Measurements from ENCODE around the gene STARD7.

STARD7 gene

DNA sequence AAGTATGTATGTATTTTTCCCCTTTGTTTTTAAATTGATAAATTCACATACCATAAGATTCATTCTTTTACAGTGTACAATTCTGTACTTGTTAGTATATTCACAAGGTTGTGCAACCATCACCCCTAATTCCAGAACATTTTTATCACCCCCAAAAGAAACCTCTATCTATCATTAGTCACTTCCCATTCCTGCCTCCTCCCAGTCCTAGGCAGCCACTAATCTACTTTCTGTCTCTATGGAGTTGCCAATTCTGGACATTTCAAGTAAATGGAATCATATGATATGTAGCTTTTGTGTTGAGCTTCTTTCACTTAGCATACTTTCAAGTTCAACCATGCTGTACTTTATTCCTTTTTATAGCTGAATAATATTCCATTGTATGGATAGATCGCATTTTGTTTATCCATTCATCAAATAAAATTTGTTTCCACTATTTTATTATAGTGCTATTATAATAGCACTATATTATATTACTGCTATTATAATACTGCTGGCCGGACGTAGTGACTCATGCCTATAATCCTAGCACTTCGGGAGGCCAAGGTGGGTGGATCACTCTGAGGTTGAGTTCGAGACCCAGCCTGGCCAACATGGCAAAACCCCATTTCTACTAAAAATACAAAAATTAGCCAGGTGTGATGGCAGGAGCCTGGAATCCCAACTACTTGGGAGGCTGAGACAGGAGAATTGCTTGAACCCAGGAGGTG is 10.9 kb downstream of the STARD7 start:
- no peak for DNase-seq (ENCODE audit: low read depth)

GRCh38 chr2:96195410-96196066 is 13.1 kb downstream of the STARD7 start:
- DNase-seq (ENCODE audit: low read depth) = no peak

DNA sequence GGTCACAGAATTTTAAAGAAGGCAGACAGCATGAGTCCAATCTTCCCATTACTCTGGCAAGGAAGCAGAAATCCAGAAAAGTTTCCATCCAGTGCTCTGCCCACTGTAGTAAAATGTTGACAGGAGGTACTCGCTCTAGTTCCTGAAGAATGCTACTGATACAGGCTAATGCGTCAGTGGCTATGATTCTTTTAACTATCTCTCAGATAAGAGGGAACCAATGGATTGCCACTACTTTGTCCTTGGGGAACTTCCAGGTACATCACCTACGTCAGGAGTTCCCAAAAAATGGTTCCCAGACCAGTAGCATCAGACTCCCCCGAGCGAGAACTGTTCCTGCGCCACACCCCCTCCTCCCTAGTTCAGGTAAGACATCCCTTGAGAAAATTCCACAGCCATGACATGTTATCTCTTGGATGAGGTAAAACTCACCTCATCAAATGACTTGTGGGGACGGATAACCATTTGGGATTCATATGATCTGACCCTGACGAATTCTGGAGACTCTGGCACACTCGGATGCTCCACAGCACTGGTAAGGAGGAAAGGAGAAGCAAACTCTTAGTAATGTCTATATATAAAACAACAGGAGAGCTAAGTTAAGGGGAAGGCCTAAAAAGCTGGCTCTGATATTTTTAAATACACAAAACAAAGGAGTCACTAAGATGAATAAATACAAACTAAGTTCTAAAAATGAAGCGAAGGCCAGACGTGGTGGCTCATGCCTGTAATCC is 16.5 kb downstream of the STARD7 start:
- no peak for DNase-seq (ENCODE audit: low read depth)

- DNase-seq (ENCODE audit: low read depth) = no peak
Observed at GRCh38 chr2:96188821-96189526, 19.7 kb downstream of the STARD7 start.

DNA sequence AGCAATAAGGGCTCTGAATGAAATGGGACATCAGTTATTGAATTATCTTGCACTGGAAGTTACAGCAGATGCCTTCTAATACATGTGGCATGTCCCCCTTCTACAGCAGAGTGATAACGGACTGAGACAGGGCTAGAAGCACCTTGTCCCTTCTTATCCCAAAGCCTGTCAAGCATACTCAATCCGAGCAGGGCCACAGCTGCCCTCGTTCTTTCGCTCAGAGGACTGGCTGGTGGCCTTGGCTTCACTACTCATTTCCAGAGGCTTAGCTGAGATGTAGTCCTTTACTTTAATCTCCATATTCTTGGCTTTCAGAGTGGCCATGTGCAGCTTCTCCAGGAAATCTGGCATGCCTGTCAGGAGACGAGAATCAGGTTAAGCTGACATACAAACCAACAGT is 22.1 kb downstream of the STARD7 start:
- no peak for DNase-seq (ENCODE audit: low read depth)

DNA sequence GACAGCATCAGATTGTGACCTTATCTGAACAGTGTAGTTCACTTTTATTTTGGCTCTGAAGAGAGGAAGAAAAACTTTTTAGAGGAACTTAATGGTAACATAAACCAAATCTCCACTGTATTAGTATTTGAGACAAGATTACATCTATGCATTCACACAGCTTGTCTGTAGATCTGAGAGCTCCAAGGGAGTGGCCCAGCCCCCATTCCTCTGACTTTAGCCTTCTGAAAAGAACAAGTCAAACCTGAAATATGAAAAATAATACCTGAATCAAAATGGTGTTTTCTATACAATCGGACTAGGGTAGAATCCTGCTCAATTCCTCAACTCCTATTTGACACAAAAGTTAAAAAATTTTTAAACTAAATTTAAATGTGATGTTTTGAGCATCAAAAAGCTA is 23.1 kb downstream of the STARD7 start:
- DNase-seq (ENCODE audit: low read depth) = no peak

GRCh38 chr2:96184989-96185388 is 23.6 kb downstream of the STARD7 start:
- DNase-seq (ENCODE audit: low read depth) = no peak

- DNase-seq (ENCODE audit: low read depth) = no peak
Observed at GRCh38 chr2:96184188-96184587, 24.4 kb downstream of the STARD7 start.

- no peak for DNase-seq (ENCODE audit: low read depth)
Observed at GRCh38 chr2:96181529-96181928, 27.1 kb downstream of the STARD7 start.

DNA sequence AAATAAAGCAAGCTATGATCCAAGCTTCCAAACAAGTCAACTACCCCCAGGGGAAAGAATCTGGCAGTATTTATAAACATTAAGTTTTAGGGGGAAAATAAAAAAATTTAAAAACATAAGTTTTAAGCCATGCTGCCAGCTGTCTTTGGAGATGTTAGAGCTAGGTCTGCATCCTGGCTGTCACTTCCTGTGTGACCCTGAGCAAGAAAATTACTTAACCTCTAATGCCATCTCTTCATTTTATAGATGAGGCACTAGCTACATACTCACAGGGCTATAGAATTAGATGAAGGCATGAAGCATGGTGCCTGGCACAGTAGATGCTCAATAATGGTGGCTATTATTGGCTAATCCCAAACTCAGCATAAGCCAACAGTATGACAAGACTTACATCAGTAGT is 28.1 kb downstream of the STARD7 start:
- no peak for DNase-seq (ENCODE audit: low read depth)

DNA sequence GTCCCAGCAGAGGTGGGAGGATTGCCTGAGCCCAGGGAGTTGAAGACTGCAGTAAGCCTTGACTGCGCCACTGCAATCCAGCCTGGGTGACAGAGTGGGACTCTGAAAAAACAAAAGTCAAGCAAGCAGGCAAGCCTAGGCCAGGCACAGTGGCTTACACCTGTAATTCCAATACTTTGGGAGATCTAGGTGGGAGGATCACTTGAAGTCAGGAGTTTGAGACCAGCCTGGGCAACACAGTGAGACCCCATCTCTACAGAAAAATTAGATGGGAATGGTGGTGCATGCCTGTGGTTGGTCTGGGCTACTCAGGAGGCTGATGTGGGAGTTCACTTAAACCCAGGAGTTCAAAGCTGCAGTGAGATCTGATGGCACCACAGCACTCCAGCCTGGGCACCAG is 28.6 kb downstream of the STARD7 start:
- no peak for DNase-seq (ENCODE audit: low read depth)

GRCh38 chr2:96176661-96177060 is 32.0 kb downstream of the STARD7 start:
- no peak for DNase-seq (ENCODE audit: low read depth)

- DNase-seq (ENCODE audit: low read depth) = no peak
Observed at GRCh38 chr2:96175951-96176350, 32.7 kb downstream of the STARD7 start.

GRCh38 chr2:96174251-96175144 is 34.1 kb downstream of the STARD7 start:
- peak; percentile 80 for DNase-seq (ENCODE audit: low read depth)

DNA sequence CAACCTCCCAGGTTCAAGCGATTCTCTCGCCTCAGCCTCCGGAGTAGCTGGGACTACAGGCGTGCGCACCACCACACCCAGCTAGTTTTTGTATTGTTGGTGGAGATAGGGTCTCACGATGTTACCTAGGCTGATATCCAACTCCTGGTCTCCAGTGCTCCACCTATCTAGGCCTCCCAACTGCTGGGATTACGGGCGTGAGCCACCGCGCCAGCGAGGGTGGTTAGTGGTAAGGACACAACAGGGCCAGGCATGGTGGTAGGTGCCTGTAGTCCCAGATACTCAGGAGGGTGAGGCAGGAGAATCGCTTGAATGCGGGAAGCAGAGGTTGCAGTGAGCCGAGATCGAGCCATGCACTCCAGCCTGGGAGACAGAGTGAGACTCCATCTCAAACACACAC is 36.8 kb downstream of the STARD7 start:
- no peak for DNase-seq (ENCODE audit: low read depth)

- no peak for DNase-seq (ENCODE audit: low read depth)
Observed at GRCh38 chr2:96170626-96171025, 38.0 kb downstream of the STARD7 start.

DNA sequence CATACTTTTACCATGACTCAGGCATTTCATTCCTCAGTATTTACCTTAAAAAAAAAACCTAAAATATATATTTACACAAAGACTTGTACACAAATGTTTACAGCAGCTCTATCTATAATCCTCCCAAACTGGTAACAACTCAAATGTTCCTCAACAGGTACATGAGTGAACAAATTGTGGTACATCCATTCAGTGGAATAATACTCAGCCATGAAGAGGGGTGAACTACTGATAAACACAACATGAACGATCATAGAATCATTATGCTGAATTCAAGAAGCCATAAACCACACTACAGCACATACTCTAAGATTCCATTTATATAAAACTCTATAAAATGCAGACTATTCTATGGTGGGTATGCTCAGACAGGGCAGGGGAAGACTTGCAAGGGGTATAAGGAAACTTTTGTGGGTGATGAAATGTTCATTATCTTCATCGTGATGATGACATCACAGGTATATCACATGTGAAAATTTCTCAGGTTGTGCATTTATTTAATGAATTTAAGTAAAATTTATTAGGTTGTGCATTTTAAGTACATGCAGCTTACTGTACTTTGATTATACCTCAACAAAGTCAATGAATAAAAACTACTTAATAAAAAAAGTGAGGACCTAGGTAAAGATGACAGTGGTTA is 38.6 kb downstream of the STARD7 start:
- DNase-seq (ENCODE audit: low read depth) = no peak

- no peak for DNase-seq (ENCODE audit: low read depth)
Observed at GRCh38 chr2:96167407-96168013, 41.1 kb downstream of the STARD7 start.

GRCh38 chr2:96164459-96165184 is 44.0 kb downstream of the STARD7 start:
- DNase-seq (ENCODE audit: low read depth) = no peak

Data from activated T-cell treated with anti-CD3 and anti-CD28 coated beads for 1 hour (primary cell).